Measurements from ENCODE around the gene EGLN1.

- TF ChIP-seq CTCF (IDR thresholded peaks at IDR 0.05) (no peak), EP300 (IDR thresholded peaks at IDR 0.05) (no peak), POLR2A (IDR thresholded peaks at IDR 0.05; ENCODE audit: low read depth) (no peak), POLR2AphosphoS5 (IDR thresholded peaks at IDR 0.05) (no peak)
These were observed 104.6 kb downstream of the EGLN1 start for GRCh38 chr1:231317306-231318014.

Measured in esophagus muscularis mucosa (tissue), 4 donors.